ENCODE data around the gene RTCA.
"Not testable (repeated sequence)": the region's sequence is repeated elsewhere in the genome, so short reads cannot be mapped to it uniquely, and the experiment has no call there.

The RTCA gene

GRCh38 chr1:100249537-100250257 is 16.3 kb upstream of the RTCA start, which contains the start of gene DBT:
Gene DBT, minus strand, starts transcription at chr1:100249834. Its CDS starts 14 bp downstream, at chr1:100249820.
- H3K36me3 ChIP-seq (ENCODE audit: control insufficient read depth, insufficient read depth, low read length), result no peaks in the 10 kb centered on the region
- peak within 1 kb of the TSS; percentile 99 for H3K4me3 ChIP-seq (replicated peaks; ENCODE audit: low read depth, low read length)
- peak; percentile 85 for DNase-seq (ENCODE audit: extremely low read depth, insufficient read length)
- TF ChIP-seq CTCF (IDR thresholded peaks at IDR 0.05; ENCODE audit: insufficient read depth, low read length, poor library complexity, severe bottlenecking), result no peak
- no peaks in the 10 kb centered on the region for H3K27me3 ChIP-seq (replicated peaks; ENCODE audit: control insufficient read depth, insufficient read depth, low read length)

DNA sequence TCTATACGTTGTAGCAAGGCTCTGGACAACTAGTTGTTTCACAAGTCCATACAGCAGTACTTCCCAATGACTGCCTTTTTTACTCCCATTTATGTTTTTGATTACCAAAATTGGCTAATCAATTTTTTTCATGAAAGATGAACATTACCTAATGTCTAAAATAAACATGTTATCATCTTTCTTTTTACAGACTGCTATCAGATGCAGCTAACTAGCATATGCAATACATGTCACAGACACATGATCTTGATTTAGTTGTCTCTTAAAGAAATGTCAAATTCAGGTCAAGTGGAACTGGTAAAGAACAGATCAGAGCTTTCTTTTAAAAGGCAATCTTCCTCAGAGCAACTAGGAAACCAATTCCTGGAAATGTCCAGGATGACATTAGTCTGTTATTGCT is 15.8 kb upstream of the RTCA start:
- Histone ChIP-seq H3K27me3 (replicated peaks; ENCODE audit: control insufficient read depth, insufficient read depth, low read length) (no peaks in the 10 kb centered on the region), H3K36me3 (ENCODE audit: control insufficient read depth, insufficient read depth, low read length) (no peaks in the 10 kb centered on the region), H3K4me3 (replicated peaks; ENCODE audit: low read depth, low read length) (peak overlapping the region; percentile 99)
- TF ChIP-seq CTCF (IDR thresholded peaks at IDR 0.05; ENCODE audit: insufficient read depth, low read length, poor library complexity, severe bottlenecking), result no peak
- no peak for DNase-seq (ENCODE audit: extremely low read depth, insufficient read length)

GRCh38 chr1:100250807-100251206 is 15.2 kb upstream of the RTCA start:
- DNase-seq (ENCODE audit: extremely low read depth, insufficient read length), result no peak
- Histone ChIP-seq H3K36me3 (ENCODE audit: control insufficient read depth, insufficient read depth, low read length) (no peaks in the 10 kb centered on the region), H3K27me3 (replicated peaks; ENCODE audit: control insufficient read depth, insufficient read depth, low read length) (no peaks in the 10 kb centered on the region), H3K4me3 (replicated peaks; ENCODE audit: low read depth, low read length) (no peak overlapping the region)
- no peak for TF ChIP-seq CTCF (IDR thresholded peaks at IDR 0.05; ENCODE audit: insufficient read depth, low read length, poor library complexity, severe bottlenecking)

- no peak for DNase-seq (ENCODE audit: extremely low read depth, insufficient read length)
- Histone ChIP-seq H3K27me3 (replicated peaks; ENCODE audit: control insufficient read depth, insufficient read depth, low read length) (no peaks in the 10 kb centered on the region), H3K36me3 (ENCODE audit: control insufficient read depth, insufficient read depth, low read length) (no peaks in the 10 kb centered on the region), H3K4me3 (replicated peaks; ENCODE audit: low read depth, low read length) (no peak overlapping the region)
- no peak for TF ChIP-seq CTCF (IDR thresholded peaks at IDR 0.05; ENCODE audit: insufficient read depth, low read length, poor library complexity, severe bottlenecking)
Observed at GRCh38 chr1:100252901-100253300, 13.1 kb upstream of the RTCA start.

- no peaks in the 10 kb centered on the region for H3K36me3 ChIP-seq (ENCODE audit: control insufficient read depth, insufficient read depth, low read length)
- no peak for DNase-seq (ENCODE audit: extremely low read depth, insufficient read length)
- no peaks in the 10 kb centered on the region for H3K27me3 ChIP-seq (replicated peaks; ENCODE audit: control insufficient read depth, insufficient read depth, low read length)
- no peak overlapping the region for H3K4me3 ChIP-seq (replicated peaks; ENCODE audit: low read depth, low read length)
- no peak for TF ChIP-seq CTCF (IDR thresholded peaks at IDR 0.05; ENCODE audit: insufficient read depth, low read length, poor library complexity, severe bottlenecking)
Observed at GRCh38 chr1:100253552-100253951, 12.5 kb upstream of the RTCA start.

DNA sequence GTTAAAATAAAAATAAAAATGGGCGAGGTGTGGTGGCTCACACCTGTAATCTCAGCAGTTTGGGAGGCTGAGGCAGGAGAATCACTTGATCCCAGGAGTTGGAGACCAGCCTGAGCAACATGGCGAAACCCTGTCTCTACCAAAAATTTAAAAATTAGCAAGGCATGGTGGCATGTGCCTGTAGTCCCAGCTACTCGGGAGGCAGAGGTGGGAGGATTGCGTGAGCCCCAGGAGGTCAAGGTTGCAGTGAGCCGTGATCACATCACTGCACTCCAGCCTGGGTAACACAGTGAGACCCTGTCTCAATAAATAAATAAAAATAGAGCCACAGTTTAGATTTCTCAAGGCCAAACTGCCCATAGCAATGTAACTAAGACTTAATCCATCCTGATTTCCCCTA is 9.7 kb upstream of the RTCA start:
- DNase-seq (ENCODE audit: extremely low read depth, insufficient read length); H3K27me3 ChIP-seq (replicated peaks; ENCODE audit: control insufficient read depth, insufficient read depth, low read length); H3K36me3 ChIP-seq (ENCODE audit: control insufficient read depth, insufficient read depth, low read length); H3K4me3 ChIP-seq (replicated peaks; ENCODE audit: low read depth, low read length): not testable (repeated sequence)

GRCh38 chr1:100258427-100258826 is 7.6 kb upstream of the RTCA start:
- not testable (repeated sequence) for DNase-seq (ENCODE audit: extremely low read depth, insufficient read length); H3K36me3 ChIP-seq (ENCODE audit: control insufficient read depth, insufficient read depth, low read length); H3K27me3 ChIP-seq (replicated peaks; ENCODE audit: control insufficient read depth, insufficient read depth, low read length); H3K4me3 ChIP-seq (replicated peaks; ENCODE audit: low read depth, low read length)
